Upper lobe of right lung (tissue), 1 donor: ENCODE results near the gene IBA57. TPM values are rescaled to one million over a fixed set of nuclear protein-coding genes. Genes with fewer than 3 reads are reported as not detected.

Source experiments
- ATAC-seq: fragments of 200-7000 bp; cut with Tn5 transposase; one replicate; pipeline ENCODE4 v1.9.1; 2020; ENCODE audit warnings: mild to moderate bottlenecking, moderate library complexity
- DNase-seq: peaks from one replicate; pipeline ENCODE4 v3.0.0-alpha.2; 2020
- H3K27ac ChIP-seq: fragments of 200-600 bp; one replicate; pipeline ENCODE4 v1.8.0; 2022
- H3K27me3 ChIP-seq: fragments of 200-600 bp; one replicate; pipeline ENCODE4 v1.8.0; 2022; ENCODE audit warnings: mild to moderate bottlenecking
- H3K36me3 ChIP-seq: fragments of 200-600 bp; one replicate; pipeline ENCODE4 v1.8.0; 2022
- H3K4me1 ChIP-seq: fragments of 200-600 bp; one replicate; pipeline ENCODE4 v1.8.0; 2022
- H3K4me3 ChIP-seq: fragments of 200-600 bp; one replicate; pipeline ENCODE4 v1.8.0; 2022; ENCODE audit warnings: mild to moderate bottlenecking
- H3K9me3 ChIP-seq: fragments of 200-600 bp; one replicate; pipeline ENCODE4 v1.8.0; 2022
- intact Hi-C: fragments of 100-400 bp; cut with DNase I; formaldehyde crosslinking; loops from one replicate; pipeline ENCODE4 v1.11.0; 2022
- total RNA-seq: library from RNA; stranded (reverse); fragmentation: NEBNext Ultra II Directional; extraction: Animal tissue kit (Norgen Biotek cat#: 25700); gene quantifications from one replicate; pipeline ENCODE4 v1.2.1, GENCODE V29; 2021
- TF ChIP-seq, protein P1 (sequence below): fragments of 200-600 bp; IDR thresholded peaks from one replicate; pipeline ENCODE4 v1.8.0; 2022; ENCODE audit warnings: antibody characterized with exemption
- donor health status: DM: no; HTN: yes; CAD: no; lungs with severe emphysema.

IBA57 gene
- total RNA-seq, 1 donor from 2014 or later = 13.0 TPM

DNA sequence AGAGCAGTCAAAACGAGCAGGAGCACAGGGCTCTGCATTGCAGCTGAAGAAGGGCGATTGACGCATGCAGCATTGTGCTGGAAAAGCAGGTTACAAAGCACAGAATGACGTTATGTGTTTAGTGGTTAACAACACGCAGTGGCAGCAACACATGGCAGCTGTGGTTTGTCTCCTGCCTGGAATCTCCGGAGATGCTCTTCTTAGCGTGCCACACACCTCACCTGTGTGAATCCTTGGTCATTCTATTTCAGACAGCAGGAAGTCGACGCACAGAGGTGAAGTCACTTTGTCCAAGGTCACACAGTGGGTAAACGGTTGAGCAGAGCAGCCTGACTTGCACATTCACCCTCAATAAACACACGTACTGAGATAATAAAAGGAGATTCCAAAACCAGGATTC is 56.9 kb downstream of the IBA57 start:
- no peak overlapping the region for H3K27ac ChIP-seq
- ATAC-seq (no peak), DNase-seq (no peak)
- H3K4me1 ChIP-seq = no peaks in the 10 kb centered on the region
- no peaks in the 10 kb centered on the region for H3K36me3 ChIP-seq
- no peaks in the 10 kb centered on the region for H3K9me3 ChIP-seq
- H3K27me3 ChIP-seq = no peaks in the 10 kb centered on the region
- TF ChIP-seq, protein P1, sequence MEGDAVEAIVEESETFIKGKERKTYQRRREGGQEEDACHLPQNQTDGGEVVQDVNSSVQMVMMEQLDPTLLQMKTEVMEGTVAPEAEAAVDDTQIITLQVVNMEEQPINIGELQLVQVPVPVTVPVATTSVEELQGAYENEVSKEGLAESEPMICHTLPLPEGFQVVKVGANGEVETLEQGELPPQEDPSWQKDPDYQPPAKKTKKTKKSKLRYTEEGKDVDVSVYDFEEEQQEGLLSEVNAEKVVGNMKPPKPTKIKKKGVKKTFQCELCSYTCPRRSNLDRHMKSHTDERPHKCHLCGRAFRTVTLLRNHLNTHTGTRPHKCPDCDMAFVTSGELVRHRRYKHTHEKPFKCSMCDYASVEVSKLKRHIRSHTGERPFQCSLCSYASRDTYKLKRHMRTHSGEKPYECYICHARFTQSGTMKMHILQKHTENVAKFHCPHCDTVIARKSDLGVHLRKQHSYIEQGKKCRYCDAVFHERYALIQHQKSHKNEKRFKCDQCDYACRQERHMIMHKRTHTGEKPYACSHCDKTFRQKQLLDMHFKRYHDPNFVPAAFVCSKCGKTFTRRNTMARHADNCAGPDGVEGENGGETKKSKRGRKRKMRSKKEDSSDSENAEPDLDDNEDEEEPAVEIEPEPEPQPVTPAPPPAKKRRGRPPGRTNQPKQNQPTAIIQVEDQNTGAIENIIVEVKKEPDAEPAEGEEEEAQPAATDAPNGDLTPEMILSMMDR = no peak
- intact Hi-C loops = no loop called here
- H3K4me3 ChIP-seq = no peak overlapping the region

DNA sequence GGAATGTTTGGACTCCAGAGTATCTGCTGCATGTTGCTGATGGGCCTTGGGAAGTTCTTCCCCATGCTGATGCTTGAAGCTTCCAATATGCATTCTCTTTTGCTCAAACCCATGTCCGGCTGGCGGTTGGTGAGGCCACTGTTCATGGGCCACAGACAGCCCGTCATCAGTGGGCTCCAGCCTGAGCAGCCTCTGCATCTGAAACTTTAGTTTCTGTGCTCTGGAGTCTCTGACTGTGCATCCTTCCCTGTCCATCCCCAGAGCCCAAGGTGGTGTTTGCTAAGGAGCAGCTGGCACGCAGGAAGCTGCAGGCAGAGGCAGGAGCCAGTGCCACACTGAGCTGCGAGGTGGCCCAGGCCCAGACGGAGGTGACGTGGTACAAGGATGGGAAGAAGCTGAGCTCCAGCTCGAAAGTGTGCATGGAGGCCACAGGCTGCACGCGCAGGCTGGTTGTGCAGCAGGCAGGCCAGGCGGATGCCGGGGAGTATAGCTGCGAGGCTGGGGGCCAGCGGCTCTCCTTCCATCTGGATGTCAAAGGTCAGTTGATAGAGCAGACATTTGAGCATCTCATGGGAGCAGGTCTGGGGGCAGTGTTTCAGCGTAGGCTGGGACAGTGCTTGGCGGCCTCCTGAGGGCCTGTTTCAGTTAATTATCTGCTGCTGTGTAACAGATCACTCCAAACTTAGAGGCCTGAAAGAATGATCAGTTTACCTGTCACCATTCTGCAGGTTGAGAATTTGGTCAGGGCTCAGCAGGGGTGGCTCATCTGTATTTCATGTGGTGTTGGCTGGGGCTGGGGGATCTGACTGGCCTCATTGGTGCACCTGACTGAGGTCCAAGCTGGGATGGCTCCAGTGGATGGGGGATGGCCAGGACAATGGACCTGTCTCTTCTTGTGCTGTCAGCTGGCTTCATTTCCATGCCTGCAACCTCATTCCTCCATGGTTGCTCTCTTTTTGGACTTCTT is 58.9 kb downstream of the IBA57 start:
- Histone ChIP-seq H3K9me3 (no peaks in the 10 kb centered on the region), H3K36me3 (no peaks in the 10 kb centered on the region), H3K27ac (no peak overlapping the region), H3K27me3 (no peaks in the 10 kb centered on the region), H3K4me3 (no peak overlapping the region), H3K4me1 (no peaks in the 10 kb centered on the region)
- intact Hi-C loops = no loop called here
- ATAC-seq (no peak), DNase-seq (no peak)
- TF ChIP-seq, protein P1 = no peak

DNA sequence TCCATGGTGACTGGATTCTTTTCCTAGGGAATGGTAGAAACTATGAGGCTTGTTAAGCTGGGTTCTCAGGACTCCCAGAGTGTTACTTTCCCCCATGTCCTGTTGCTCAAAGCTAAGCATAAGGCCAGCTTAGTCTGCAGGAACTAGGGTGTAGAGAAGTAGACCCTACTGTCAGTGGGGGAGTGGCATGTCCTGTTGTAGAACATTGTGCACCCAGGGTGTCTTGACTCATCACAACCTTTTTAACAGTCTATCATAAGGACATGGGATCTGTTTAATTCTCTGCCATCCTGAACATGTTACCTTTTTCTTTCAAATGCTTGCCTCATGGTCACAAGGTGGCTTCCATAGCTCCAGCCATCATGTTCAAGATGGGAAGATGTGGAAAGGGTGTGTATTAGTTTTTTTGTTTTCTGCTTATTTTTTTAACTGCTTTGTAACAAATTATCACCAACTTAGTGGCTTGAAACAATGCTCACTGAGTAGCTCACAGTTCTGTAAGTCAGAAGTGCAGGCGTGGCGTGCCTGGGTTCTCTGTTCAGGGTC is 59.6 kb downstream of the IBA57 start:
- no peaks in the 10 kb centered on the region for H3K4me1 ChIP-seq
- DNase-seq (no peak), ATAC-seq (no peak)
- no peak overlapping the region for H3K27ac ChIP-seq
- no peaks in the 10 kb centered on the region for H3K36me3 ChIP-seq
- no peaks in the 10 kb centered on the region for H3K9me3 ChIP-seq
- no peaks in the 10 kb centered on the region for H3K27me3 ChIP-seq
- intact Hi-C loops = no loop called here
- TF ChIP-seq, protein P1 = no peak
- no peak overlapping the region for H3K4me3 ChIP-seq

DNA sequence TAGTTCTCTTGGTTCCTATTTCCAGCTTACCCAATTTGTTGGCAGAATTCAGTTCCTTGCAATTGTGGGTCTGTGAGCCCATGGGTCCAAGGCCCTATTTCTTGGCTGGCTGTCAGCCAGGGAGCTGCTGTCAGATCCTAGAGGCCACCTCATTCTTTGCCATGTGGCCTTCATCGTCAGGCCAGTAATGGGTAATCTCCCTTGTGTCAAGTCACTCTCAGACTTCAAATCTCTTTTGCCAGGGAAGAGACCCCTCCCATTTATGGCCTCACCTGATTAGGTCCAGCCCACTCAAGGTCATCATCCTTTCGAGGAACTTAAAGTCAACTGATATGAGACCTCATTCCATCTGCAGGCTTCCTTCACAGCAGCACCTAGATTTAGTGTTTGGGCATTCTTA is 60.1 kb downstream of the IBA57 start:
- Histone ChIP-seq H3K27ac (no peak overlapping the region), H3K4me3 (no peak overlapping the region), H3K9me3 (no peaks in the 10 kb centered on the region), H3K27me3 (no peaks in the 10 kb centered on the region), H3K36me3 (no peaks in the 10 kb centered on the region), H3K4me1 (no peaks in the 10 kb centered on the region)
- ATAC-seq (no peak), DNase-seq (no peak)
- intact Hi-C loops = no loop called here
- TF ChIP-seq, protein P1 = no peak

DNA sequence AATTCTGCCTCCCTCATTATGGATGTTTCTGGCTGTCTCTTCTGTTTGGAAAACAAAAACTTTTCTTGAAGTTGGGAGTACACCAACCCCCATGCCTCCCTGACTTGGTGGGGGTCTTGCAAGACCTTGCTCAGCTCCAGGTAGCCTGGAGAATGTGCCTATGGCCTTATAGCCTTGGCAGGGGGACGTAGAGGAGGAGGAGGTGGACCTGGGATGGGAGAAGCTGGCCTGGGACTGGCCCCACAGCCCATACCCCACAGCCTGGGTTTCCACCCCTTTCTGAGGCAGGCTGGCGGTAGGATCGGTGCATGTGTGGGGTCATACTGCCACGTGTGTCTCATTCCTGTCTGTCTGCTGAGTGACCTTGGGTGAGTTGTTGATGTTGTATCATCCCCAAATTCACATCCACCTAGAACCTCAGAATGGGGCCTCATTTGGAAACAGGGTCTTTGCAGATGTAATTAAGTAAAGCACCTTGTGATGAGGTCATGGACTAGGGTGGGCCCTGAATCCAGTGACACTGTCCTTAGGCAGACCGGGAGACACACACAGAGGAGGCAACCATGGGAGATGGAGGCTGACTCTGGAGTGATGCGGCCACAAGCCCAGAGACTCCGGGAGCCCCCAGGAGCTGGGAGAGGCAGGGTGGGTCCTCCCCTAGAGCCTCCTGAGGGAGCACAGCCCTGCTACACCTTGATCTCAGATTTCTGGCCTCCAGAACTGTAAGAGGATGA is 60.7 kb downstream of the IBA57 start:
- Histone ChIP-seq H3K27ac (no peak overlapping the region), H3K27me3 (no peaks in the 10 kb centered on the region), H3K4me1 (no peaks in the 10 kb centered on the region), H3K4me3 (no peak overlapping the region), H3K36me3 (no peaks in the 10 kb centered on the region), H3K9me3 (no peaks in the 10 kb centered on the region)
- intact Hi-C loops = no loop called here
- TF ChIP-seq, protein P1 = no peak
- DNase-seq = no peak
- peak; percentile 7 for ATAC-seq
